C1 segment of cervical spinal cord (tissue), 14 donors: ENCODE data around the gene R3HCC1L.
A peak's percentile ranks its signal among the peaks of the same experiment; 100 is the strongest.

ENCODE experiments used
- DNase-seq, 14 donors: peaks; one replicate each; lab custom pipeline; 2025; lab: John Stamatoyannopoulos, UW

Gene R3HCC1L

DNA sequence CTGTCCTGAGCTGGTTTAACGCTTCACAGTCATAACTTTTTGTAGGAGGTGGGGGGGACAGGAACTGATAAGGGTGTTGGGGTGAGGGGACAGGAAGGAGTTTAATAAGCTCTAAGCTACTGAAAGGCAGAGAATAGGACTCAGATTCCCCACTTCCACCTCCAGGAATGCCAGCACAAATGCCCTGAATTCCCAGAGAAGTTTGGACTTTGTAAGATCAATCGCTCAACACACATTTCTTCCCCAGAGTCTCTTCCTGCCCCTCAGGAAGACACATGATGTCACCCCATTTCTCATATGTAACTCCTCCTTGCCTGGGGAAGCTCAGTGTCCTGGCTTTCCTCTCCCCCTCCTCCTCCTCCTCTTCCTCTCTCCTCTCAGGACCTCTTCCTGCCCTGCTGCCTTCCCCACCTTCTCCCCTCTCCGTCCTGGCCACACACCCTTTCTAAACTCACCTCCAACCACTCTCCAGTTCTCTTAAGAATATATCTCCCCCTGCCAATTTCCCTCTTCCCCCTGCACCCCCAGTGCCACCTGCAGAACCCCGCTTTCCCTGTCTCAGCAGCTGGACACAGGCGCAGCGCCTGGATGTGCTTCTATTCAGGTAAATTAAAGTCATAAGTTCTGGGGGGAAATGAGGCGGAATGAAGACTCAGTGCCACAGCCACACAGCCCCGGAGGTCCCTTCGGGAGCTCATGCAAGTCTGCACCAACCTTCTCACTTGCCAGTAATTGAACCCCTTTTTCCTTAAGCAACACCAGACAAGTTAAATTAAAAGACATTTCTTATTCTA is 138.8 kb downstream of the R3HCC1L start:
- no peak for DNase-seq

DNA sequence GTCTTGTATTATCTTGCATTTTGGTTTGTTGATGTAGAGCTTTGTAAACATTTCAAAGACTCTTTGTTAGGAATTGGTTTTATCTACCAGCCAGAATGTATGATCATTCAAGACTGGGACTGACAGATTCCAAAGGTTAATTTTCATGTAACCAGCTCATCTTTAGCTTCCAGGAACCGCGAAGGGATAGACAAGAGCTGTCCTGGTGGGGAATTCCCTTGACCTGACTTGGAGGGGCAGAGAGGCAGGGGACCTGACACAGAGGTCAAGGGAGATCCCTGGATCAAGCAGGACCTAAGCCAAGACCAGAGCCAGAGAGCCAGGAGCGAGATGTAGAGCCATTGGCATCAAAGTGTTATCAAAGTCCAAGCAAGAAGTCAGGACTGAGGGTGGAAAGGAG is 140.1 kb downstream of the R3HCC1L start:
- no peak for DNase-seq

DNA sequence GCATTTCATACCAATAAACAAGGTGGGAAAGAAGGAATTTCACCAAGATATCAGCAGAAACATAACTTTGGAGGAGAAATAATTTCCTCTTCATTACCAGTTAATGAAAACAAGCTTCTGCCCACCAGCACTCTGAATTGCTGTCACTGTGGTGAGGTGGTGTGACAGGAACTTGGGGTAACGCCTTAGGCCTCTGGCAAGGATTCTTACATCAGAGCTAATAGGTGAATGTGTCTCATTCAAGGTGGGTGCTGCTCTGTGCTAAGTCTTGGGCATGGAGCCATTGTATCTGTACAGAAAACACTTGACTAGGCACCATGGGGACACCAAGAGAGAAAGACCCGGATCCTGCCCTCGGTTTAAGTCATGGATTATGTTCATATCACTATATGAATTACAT is 141.9 kb downstream of the R3HCC1L start:
- DNase-seq, result no peak

DNA sequence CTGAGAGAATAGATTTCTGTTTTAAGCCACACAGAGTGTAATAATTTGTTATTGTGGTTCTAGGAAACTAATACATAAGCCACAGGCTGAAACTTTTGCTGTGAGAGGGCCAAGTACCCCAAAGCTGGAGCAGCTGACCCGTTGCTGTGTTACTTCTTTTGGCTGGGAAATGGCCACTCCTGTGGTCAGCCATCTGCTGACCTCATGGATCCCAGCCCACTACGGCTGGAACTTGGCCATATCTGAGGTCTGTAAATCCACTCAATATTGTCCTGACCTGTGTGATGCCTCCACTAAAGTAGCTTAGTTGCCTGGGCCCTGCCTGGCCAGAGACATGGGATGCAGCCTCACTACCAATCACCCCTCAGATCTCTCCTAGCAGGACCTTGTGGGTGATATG is 151.0 kb downstream of the R3HCC1L start:
- peak in 1 of 14 donors; percentile 76 for DNase-seq

DNA sequence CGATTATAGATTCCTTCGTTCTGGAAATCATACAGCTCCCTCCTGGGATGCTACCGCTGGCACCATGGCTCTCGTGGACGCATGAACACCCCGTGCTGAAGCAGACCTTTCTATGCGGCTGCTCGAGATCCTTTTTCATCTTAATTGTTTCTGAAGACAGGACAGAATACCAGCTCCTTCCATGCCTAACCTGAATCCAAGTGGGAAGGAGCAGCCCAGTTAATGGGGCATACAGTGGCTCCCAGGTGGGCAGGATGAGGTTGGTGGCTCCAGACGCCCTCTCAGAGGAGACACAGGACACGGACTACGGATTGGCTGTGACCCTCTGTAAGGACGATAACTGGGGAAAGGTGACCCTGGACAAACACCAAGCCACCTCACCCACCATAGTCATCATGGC is 152.0 kb downstream of the R3HCC1L start:
- no peak for DNase-seq

DNA sequence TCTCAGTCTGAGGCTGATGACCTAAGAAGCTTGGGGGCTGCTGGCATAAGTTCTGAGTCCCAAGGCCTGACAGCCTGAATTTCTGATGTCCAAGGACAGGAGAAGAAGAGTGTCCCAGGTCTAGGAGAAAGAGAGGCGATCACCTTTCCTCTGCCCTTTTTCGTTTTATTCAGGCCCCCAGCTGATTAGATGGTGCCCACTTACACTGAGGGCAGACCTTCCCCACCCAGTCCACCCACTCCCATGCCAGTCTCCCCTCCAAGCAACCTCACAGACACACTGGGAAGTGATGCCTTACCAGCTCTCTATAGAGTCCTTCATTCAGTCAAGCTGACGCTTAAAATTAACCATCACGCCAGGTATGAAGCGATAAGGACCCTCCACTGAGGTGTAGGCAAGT is 152.9 kb downstream of the R3HCC1L start:
- no peak for DNase-seq

DNA sequence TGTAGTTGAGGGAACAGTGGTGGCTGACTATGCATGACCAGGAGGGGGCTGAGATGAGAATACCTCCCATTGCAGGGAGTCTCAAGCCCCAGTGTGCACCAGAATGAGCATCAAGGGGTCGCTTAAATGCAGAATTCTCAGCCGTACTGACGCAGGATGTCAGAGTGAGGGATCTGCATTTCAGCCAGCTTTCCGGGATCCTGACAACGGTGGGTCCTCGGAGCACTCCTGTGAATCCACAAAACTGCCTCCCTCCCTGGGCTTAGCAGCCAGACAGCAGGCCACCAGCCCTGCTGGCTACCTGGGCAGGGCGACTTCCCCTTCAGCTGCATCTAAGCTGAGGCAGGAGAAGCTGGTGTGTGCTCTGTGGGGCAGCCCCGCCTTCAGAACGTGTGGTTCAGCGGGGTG is 155.3 kb downstream of the R3HCC1L start:
- DNase-seq, result no peak

DNA sequence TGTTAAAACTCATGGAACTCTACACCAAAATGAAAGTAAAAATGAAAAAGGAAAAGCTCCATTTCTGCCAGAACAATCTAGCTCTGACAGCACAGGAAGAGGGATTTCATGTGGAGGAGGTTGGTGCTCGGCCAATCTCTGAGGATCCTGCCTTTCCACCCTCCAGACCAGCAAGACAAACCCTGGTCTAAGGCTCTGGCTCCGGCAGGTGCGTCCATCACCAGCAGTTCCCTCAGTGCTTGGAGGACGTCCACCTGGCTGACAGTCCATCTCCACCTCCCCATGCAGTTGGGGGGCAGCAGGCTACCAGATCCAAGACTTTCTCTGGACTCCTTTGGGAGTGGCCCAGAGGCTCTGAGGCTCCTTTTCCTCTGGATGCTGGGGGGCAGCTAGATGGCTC is 158.5 kb downstream of the R3HCC1L start:
- peak in 1 of 14 donors; percentile 54 for DNase-seq

DNA sequence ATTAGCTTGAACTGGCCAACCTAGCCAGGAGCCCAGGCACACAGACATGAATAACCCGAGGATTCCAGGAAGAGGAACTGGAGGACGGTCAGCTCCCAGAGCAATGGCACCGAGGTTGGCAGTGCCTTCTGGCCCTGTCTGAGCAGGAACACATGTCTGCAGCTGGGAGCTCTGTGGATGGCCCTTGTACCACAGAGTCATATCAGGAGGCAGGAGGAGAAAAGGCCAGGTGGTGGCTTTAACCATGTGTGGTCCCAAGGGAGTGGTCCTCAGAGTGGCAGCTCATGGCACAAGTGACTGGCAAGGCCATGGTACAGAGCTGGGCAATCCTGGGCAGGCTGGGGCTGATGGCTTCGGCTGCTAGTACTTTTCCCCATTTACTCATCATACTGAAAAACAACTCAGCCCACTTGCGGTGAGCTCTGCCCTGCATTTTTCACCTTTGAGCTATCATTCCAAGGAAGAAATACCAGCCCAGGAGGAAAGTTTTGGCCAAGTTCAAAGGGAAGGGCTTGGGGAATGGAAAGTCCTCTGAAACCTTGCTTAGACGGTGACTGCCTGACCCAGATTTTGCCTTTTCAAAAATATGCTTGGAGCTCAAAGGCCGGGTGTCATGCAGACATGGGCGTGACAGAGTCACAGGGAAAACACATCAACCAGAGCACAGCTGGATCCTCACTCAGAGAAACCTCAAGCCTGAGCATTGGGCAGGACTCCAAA is 159.3 kb downstream of the R3HCC1L start:
- peak in 1 of 14 donors; percentile 10 for DNase-seq

DNA sequence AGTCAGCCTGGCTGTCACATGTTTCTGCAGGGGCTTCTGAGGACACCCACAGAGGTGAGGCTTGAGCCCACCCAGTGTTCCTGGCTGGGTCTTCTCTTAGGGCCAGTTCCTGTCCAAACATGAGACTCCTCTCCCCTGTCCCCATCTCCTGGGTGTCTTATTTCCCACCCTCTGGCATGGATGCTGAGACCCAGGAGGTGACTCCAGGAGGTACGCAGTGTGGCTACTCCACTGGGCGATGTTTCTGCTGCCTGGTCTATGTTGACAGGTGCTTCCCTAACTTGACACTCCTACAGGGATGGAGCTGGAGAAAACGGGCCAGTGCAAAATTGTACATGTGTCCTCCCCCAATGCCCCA is 159.8 kb downstream of the R3HCC1L start:
- no peak for DNase-seq
